ENCODE results near the gene PRDM16.

PRDM16 gene

DNA sequence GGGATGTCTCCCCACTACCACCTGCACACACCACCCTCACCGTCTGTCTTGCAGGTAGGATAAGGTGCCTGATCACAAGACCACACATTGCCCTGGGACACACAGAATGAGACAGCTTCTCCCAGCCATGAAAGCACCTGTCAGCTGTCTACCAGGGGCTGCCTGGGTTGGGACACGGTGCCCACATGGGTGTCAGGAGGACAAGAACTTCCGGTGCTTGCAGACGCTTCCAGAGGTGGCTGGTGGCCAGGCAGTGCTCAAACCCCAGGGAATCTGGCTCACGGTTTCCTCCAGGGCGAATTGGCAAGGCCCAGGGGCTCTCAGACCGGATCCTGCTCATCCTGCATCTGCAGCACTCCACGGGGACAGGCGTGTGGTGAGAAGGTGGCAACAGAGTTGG lies 202.9 kb downstream of the PRDM16 start:
- peaks cover 5 to 8% of the 10 kb centered on the region in 2 donors for H3K27me3 Mint-ChIP-seq
- no peak overlapping the region for H3K27ac Mint-ChIP-seq

DNA sequence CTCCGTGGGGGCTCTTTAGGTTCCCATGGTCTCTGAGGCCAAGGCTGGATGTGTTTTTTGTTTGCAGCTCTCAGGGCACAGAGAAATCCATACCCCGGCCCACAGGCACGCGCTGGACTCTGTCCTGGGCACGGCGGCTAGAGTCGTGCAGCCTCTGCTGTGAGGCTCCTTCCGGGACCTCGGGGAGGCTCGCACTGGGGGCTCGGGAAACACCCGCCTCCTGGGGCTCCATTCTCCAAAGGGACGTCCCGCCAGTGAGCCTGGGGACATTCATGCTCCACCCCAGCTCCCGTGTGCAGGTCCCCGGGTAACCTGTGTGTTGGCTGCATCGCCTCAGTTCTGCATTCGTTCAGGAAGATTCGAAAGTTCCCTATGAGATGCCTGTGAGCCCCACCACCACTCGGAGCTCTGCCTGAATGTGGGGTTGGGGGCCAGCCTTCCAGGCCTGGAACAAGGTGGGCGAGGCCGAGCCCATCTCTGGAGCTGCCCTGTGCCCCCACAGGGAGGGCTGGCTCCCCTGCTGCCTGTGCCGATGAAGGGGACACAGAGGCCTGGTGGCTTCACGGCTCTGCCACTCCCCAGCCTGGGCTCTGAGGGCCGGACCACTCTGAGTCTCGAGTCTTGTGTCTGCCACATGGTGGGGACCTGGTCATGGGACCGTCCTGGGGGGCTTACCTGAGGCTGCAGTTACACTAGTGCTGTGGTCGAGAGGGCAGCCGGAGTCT lies 203.5 kb downstream of the PRDM16 start:
- ATAC-seq (replicated peaks) (no peak), DNase-seq (no peak)
- H3K27me3 Mint-ChIP-seq, result peaks cover 0 to 8% of the 10 kb centered on the region in 2 donors
- no peak overlapping the region for H3K4me3 Mint-ChIP-seq
- H3K9me3 Mint-ChIP-seq, result no peaks in the 10 kb centered on the region
- no peaks in the 10 kb centered on the region for H3K4me1 Mint-ChIP-seq (ENCODE audit: low read depth in 2 of 2)
- no peak overlapping the region for H3K27ac Mint-ChIP-seq
- no peaks in the 10 kb centered on the region for H3K36me3 Mint-ChIP-seq (ENCODE audit: insufficient read depth)

More for the DNA sequence above, 202.9 kb downstream of the PRDM16 start:
- DNase-seq, result no peak
- no peak for ATAC-seq (replicated peaks)
- no peaks in the 10 kb centered on the region for H3K9me3 Mint-ChIP-seq
- H3K4me1 Mint-ChIP-seq (ENCODE audit: low read depth in 2 of 2), result no peaks in the 10 kb centered on the region
- no peak overlapping the region for H3K4me3 Mint-ChIP-seq
- no peaks in the 10 kb centered on the region for H3K36me3 Mint-ChIP-seq (ENCODE audit: insufficient read depth)

DNA sequence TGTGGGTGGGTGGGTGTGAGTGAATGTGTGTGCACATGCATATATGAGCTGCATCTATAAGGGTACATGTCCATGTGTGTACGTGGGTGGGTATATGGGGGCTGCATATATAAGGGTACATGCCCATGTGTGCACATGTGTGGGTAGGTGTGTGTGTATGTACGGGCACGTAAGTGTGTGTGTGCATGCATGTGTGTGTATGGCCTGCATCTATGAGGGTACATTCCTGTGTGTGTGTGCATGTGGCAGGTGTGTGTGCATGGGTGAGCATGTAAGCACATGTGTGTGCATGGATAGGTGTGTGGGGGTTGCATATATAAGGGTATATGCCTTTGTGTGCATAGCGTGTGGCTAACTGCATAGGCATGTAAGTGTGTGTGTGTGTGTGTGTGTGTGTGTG lies 204.4 kb downstream of the PRDM16 start:
- Mint-ChIP-seq H3K36me3 (ENCODE audit: insufficient read depth) (no peaks in the 10 kb centered on the region), H3K27me3 (peaks cover 0 to 8% of the 10 kb centered on the region in 2 donors), H3K4me1 (ENCODE audit: low read depth in 2 of 2) (no peaks in the 10 kb centered on the region), H3K4me3 (no peak overlapping the region), H3K9me3 (no peaks in the 10 kb centered on the region), H3K27ac (no peak overlapping the region)
- DNase-seq (no peak), ATAC-seq (replicated peaks) (no peak)

DNA sequence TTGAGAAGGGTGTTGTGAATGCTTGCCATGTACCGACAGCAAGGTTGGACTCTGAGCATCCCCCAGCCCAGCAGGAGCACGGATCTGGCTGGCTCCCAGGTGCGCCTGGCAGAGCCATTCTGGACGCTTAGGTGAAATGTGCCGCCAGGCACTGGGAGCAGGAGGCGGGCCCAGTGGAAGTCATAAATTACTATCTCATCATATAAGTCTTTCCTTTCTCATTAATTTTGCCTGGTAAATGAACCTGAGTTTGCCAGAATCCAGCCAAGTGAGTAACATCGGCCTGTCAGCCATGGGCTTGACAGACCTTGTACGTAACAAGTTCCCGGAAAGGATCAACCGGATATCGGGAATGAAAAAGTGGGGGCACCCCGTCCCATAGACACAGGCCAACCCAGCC lies 206.0 kb downstream of the PRDM16 start:
- H3K9me3 Mint-ChIP-seq, result no peaks in the 10 kb centered on the region
- H3K4me1 Mint-ChIP-seq (ENCODE audit: low read depth in 2 of 2), result no peaks in the 10 kb centered on the region
- no peak overlapping the region for H3K27ac Mint-ChIP-seq
- no peak for ATAC-seq (replicated peaks)
- no peak for DNase-seq
- H3K4me3 Mint-ChIP-seq, result no peak overlapping the region
- peaks cover 0 to 8% of the 10 kb centered on the region in 2 donors for H3K27me3 Mint-ChIP-seq
- no peaks in the 10 kb centered on the region for H3K36me3 Mint-ChIP-seq (ENCODE audit: insufficient read depth)

DNA sequence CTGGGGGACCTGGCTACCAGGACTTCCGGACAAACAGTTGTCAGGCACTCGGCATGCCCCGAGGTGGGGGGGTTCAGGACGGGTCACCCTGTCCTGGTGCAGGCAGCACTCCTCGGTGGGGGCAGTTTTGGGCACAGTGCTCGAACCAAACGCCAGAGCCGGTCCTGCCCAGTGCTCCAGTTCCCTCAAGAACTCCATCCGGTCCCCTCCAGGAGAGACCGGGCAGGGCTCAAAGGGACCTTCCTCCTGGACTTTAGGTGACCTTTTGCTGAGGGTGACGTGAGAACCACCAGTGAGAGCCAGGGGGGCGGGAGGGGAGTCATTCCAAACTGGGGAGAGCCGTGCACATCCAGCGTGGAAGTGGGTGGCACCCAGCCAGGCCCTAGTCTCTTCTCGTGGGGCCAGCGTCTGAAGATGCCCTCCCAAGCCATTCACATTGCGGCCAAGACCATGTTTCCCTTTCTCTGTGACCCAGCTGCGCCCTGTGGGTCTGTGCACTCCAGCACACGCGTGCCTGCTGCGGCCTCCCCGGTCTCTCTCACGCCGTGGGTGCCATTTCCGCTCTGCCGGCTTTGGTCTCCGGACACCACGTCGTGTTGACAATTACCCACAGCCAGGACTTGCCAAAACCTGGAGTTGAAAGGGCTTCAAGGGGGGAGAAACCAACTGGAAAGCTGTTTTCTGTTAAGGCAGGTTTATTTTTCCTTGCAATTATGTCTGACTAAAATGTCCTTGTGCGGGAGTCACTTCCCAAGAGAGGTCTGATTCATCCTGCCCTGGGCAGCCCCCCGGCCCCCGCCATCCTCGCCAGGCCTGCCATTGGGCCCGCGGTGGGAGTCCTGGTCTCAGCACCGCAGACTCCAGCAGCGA lies 206.7 kb downstream of the PRDM16 start:
- Mint-ChIP-seq H3K36me3 (ENCODE audit: insufficient read depth) (no peaks in the 10 kb centered on the region), H3K4me1 (ENCODE audit: low read depth in 2 of 2) (no peaks in the 10 kb centered on the region), H3K9me3 (no peaks in the 10 kb centered on the region), H3K4me3 (no peak overlapping the region), H3K27me3 (peaks cover 0 to 2% of the 10 kb centered on the region in 2 donors), H3K27ac (no peak overlapping the region)
- DNase-seq (no peak), ATAC-seq (replicated peaks) (no peak)

DNA sequence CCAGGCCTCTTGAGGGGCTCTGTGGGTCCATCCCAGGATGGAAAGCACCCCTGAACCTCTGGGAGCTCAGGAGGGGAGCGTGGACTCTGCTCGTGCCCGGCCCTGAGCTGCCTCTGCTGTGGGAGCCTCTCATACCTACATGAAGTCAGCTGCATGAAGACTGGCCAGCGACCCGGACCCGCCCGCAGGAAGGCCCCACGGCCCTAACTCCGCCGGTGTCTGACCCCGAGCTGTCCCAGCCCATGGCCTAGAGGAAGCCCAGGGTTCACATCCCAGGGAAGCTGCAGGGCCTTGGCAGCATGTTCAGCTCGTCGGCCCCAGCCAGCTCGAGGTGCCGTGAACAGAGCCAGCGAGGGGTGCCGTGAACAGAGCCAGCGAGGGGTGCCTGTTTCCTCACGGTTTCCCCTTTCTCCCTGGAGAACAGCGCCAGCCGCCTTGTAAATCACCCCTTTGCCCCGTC lies 207.4 kb downstream of the PRDM16 start:
- no peaks in the 10 kb centered on the region for H3K36me3 Mint-ChIP-seq (ENCODE audit: insufficient read depth)
- H3K27me3 Mint-ChIP-seq, result peaks cover 4% of the 10 kb centered on the region in 2 donors
- DNase-seq (no peak), ATAC-seq (replicated peaks) (no peak)
- no peaks in the 10 kb centered on the region for H3K4me1 Mint-ChIP-seq (ENCODE audit: low read depth in 2 of 2)
- no peaks in the 10 kb centered on the region for H3K9me3 Mint-ChIP-seq
- H3K4me3 Mint-ChIP-seq, result no peak overlapping the region
- H3K27ac Mint-ChIP-seq, result no peak overlapping the region

DNA sequence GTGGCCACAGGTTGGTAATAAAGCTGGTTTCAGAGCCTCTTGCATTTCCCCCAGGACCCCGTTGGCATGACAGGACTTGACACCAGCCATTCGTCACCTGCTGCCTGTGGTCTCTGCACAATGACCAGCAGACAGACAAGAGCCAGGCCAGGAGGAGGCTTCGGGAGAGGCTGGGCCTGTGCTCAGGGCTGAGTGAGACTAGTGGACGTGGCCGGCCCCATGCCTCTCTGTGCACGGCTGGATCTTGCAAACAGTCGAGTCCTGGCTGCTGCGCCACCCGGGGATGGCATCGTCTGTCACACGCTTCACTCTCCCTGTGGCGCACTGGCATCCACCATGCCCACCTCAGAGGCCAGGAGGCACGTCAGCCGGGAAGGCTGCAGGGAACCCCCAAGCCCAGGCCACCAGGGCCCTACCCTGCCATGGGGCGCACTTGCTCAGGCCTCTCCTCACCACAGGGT lies 208.0 kb downstream of the PRDM16 start:
- peaks cover 7 to 10% of the 10 kb centered on the region in 2 donors for H3K27me3 Mint-ChIP-seq
- no peaks in the 10 kb centered on the region for H3K4me1 Mint-ChIP-seq (ENCODE audit: low read depth in 2 of 2)
- DNase-seq (no peak), ATAC-seq (replicated peaks) (no peak)
- no peak overlapping the region for H3K27ac Mint-ChIP-seq
- no peaks in the 10 kb centered on the region for H3K36me3 Mint-ChIP-seq (ENCODE audit: insufficient read depth)
- H3K9me3 Mint-ChIP-seq, result no peaks in the 10 kb centered on the region
- no peak overlapping the region for H3K4me3 Mint-ChIP-seq

DNA sequence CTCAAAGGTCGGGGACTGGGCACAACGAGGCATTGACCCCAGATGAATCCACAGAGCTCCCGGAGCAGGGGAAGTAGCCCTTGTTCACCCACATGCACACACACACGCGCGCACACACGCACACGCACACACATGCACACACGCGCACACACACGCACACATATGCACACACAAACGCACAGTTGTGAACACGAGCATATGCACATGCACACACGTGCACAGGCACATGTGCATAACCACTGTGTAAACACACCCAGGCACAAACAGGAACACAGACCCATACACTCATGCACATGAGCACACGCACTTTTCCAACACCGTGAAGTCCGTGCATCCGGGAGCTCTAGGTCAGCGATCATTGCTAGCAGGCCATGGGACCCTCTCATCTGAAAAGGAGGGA lies 208.6 kb downstream of the PRDM16 start:
- DNase-seq, result no peak
- no peak overlapping the region for H3K27ac Mint-ChIP-seq
- H3K36me3 Mint-ChIP-seq (ENCODE audit: insufficient read depth), result no peaks in the 10 kb centered on the region
- H3K27me3 Mint-ChIP-seq, result peaks cover 7 to 10% of the 10 kb centered on the region in 2 donors
- no peaks in the 10 kb centered on the region for H3K4me1 Mint-ChIP-seq (ENCODE audit: low read depth in 2 of 2)
- no peak for ATAC-seq (replicated peaks)
- H3K9me3 Mint-ChIP-seq, result no peaks in the 10 kb centered on the region
- H3K4me3 Mint-ChIP-seq, result no peak overlapping the region

DNA sequence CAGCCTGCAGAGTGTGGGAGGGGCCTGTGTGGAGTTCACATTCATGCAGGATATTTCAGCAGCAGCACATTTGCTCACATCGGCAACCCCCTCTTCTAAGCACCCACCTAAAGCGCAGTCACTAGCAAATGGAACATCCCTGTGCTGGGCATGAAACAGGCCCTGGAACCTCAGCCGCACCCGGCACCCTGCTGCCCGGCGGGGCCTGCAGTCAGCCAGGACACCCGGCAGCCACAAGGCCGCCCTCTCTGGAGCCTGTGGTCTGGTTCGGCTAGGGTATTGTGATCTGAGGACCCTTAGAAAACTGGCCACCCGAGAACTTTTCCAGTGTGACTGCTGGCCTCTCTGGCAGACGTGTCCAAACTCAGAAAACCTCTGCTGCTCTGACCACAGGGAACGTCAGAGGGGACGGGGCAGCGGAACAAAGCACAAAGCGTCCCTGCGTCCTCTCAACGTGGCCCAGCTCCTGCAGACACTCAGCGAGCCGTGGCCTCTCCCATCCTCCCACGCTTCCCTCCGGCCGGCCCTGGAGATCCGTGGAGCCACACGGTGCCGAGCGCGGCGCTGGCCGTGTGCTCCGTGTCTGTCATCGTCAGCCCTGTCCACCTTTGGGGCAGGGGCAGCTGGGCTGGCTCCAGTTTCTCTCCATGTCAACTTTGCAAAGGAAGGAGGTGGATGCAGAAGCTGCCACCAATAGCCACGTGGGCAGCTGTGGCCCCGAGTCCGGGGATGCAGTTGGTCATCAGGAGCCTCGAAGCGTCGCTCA lies 209.6 kb downstream of the PRDM16 start:
- Mint-ChIP-seq H3K27ac (no peak overlapping the region), H3K36me3 (ENCODE audit: insufficient read depth) (no peaks in the 10 kb centered on the region), H3K9me3 (no peaks in the 10 kb centered on the region), H3K4me1 (ENCODE audit: low read depth in 2 of 2) (no peaks in the 10 kb centered on the region), H3K27me3 (peaks cover 13 to 18% of the 10 kb centered on the region in 2 donors), H3K4me3 (no peak overlapping the region)
- ATAC-seq (replicated peaks) (no peak), DNase-seq (no peak)

DNA sequence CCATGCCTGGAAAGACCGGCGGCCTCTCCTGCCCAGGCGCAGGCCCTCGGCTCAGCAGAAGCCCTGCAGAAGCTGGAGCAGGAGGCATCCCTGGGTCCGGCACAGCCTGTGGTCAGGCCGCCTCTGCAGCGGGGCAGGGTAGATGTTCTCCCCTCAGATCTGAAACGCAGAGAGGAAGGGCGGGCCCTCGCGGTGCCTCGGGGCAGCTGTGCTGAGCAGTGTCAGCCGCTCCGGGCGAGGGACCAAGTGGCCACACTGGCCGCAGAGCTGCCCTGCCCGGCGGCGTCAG lies 210.1 kb downstream of the PRDM16 start:
- DNase-seq, result no peak
- peaks cover 13 to 21% of the 10 kb centered on the region in 2 donors for H3K27me3 Mint-ChIP-seq
- H3K4me3 Mint-ChIP-seq, result no peak overlapping the region
- H3K36me3 Mint-ChIP-seq (ENCODE audit: insufficient read depth), result no peaks in the 10 kb centered on the region
- H3K9me3 Mint-ChIP-seq, result no peaks in the 10 kb centered on the region
- H3K27ac Mint-ChIP-seq, result no peak overlapping the region
- no peaks in the 10 kb centered on the region for H3K4me1 Mint-ChIP-seq (ENCODE audit: low read depth in 2 of 2)
- ATAC-seq (replicated peaks), result no peak

DNA sequence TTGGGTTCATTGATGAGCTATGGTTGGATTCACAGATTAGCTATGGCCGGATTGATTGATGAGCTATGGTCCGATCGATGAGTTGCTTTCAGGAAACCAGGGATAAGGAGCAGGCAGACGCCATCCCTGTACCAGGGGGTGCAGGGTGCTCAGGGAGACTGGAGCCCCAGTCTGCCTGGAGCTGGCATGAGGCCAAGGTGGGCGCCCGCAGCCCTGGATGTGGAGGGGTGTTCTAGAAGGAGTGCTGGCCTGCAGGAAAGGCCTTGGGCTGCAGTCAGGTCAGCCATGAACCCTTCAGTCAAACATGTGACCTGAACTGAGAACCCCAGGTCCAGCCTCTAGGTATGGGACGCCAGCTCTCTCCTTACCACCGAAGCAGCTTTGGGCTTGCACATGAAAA lies 212.7 kb downstream of the PRDM16 start:
- Mint-ChIP-seq H3K36me3 (ENCODE audit: insufficient read depth) (no peaks in the 10 kb centered on the region), H3K9me3 (no peaks in the 10 kb centered on the region), H3K27me3 (peaks cover 13 to 34% of the 10 kb centered on the region in 2 donors), H3K4me3 (no peak overlapping the region), H3K27ac (no peak overlapping the region), H3K4me1 (ENCODE audit: low read depth in 2 of 2) (no peaks in the 10 kb centered on the region)
- DNase-seq (no peak), ATAC-seq (replicated peaks) (no peak)

DNA sequence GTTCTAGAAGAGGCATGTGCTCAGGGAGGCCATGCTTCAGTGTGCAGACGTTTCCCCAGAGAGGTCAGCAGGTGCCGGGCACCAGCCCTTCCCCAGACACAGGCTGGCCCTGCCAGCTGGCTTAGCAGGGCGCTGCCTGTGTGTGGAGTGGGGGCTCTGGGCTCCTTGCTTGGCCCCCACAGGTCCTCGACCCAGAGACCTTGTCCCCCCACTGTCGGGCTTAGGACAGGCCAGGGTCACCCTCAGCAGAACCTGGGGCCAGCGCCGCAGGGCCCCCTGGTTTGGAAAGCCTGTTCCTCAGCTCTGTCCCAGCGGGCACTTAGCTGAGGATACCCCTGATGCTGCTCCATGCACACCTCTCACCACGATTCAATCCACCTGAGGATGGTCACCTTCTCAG lies 213.2 kb downstream of the PRDM16 start:
- H3K4me1 Mint-ChIP-seq (ENCODE audit: low read depth in 2 of 2), result no peaks in the 10 kb centered on the region
- DNase-seq, result no peak
- no peak overlapping the region for H3K4me3 Mint-ChIP-seq
- no peak for ATAC-seq (replicated peaks)
- H3K27ac Mint-ChIP-seq, result no peak overlapping the region
- H3K9me3 Mint-ChIP-seq, result no peaks in the 10 kb centered on the region
- no peaks in the 10 kb centered on the region for H3K36me3 Mint-ChIP-seq (ENCODE audit: insufficient read depth)
- peaks cover 13 to 34% of the 10 kb centered on the region in 2 donors for H3K27me3 Mint-ChIP-seq

DNA sequence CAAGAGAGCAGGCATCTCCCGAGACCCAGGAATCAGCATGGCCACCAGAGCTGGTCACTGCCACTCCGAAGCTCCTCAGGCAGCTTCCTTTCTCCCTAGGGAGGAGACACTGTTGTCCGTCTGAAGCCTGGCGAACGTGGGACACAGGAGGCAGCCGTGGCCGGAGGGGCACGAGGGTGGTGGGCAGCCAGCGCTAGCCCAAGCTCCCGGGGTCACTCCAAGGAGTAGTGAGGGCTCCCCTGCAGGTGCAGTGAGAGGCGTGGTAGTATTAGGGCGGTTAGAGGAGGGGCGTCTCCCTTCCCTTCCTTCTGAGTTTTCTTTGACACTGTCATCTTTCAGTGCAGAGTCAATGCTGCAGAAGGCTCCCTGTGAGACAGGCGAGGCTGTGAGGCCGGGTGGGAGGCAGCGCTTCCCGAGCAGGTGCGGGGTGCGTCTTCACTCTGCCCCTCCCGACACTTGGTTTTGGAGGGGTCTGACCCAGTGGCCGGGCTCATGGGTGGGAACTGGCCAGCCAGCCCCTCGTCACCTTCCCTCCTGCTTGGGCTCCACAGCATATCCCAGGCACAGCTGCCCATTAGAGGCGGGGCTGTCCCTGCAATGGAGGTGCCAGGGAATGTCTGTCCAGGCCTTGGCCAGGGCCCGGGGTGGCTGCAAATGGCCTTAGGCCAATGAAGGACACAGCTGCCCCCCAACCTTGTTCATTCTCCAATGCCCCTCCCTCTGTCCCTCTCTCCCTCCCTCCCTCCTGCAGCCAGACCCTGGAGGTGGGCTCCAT lies 213.8 kb downstream of the PRDM16 start:
- Mint-ChIP-seq H3K4me1 (ENCODE audit: low read depth in 2 of 2) (no peaks in the 10 kb centered on the region), H3K27ac (no peak overlapping the region), H3K36me3 (ENCODE audit: insufficient read depth) (no peaks in the 10 kb centered on the region), H3K4me3 (no peak overlapping the region), H3K9me3 (no peaks in the 10 kb centered on the region), H3K27me3 (peaks cover 13 to 34% of the 10 kb centered on the region in 2 donors)
- DNase-seq, result no peak
- ATAC-seq (replicated peaks), result no peak
